Right cardiac atrium (tissue), 5 donors: Measurements from ENCODE around the gene WDR37. TPM values are rescaled to one million over a fixed set of nuclear protein-coding genes. Genes with fewer than 3 reads are reported as not detected.

ENCODE experiments used
- ATAC-seq, 2 donors: fragments of 200-7000 bp; cut with Tn5 transposase; one replicate each; pipeline versions ENCODE4 v1.8.0 to v1.9.1; 2020; ENCODE audit warnings: moderate library complexity in 2 of 2, mild to moderate bottlenecking in 1 of 2
- DNase-seq, 3 donors: peaks; one replicate each; pipeline ENCODE4 v3.0.0-alpha.2; 2020
- H3K27ac ChIP-seq: one replicate; pipeline ENCODE4 v1.5.1; 2013; ENCODE audit warnings: mild to moderate bottlenecking, low read length, control low read depth, moderate library complexity
- H3K27me3 ChIP-seq: one replicate; pipeline ENCODE4 v1.6.1; 2013; ENCODE audit not compliant: control insufficient read depth, insufficient read depth
- H3K4me1 ChIP-seq: one replicate; pipeline ENCODE4 v1.6.1; 2013; ENCODE audit warnings: low read length; ENCODE audit not compliant: control insufficient read depth, insufficient read depth
- H3K4me3 ChIP-seq: one replicate; pipeline ENCODE4 v1.5.1; 2013; ENCODE audit warnings: low read length, control low read depth
- H3K9me3 ChIP-seq: one replicate; pipeline ENCODE4 v1.6.1; 2013; ENCODE audit warnings: low read length; ENCODE audit not compliant: control insufficient read depth
- WGBS: extraction: QIAGEN DNeasy Blood & Tissue Kit; methylation state at CpG from one replicate; pipeline ENCODE4 v1.1.7; 2013; 5-methylcytosine and 5-hydroxymethylcytosine counted together
- intact Hi-C, 4 donors: fragments of 100-400 bp; cut with DNase I; formaldehyde crosslinking; loops; one replicate each; pipeline versions ENCODE4 v1.11.0 to v1.14.0; 2022 to 2023
- polyA plus RNA-seq: library from polyadenylated mRNA; stranded (reverse); fragments of 200-250 nt; gene quantifications from one replicate; pipeline ENCODE4 v1.2.3, GENCODE V29; 2013
- total RNA-seq, 4 donors: library from RNA; stranded (reverse); fragmentation: NEBNext Ultra II Directional; extraction: Animal tissue kit (Norgen Biotek cat#: 25700); gene quantifications; one replicate each; pipeline ENCODE4 v1.2.1, GENCODE V29; 2021
- donor health status: healthy with polysubstance abuse.
- donor health status: DM: no; HTN: yes; CAD: no.
- donor health status: DM: no; HTN: no; CAD: no.
- donor health status: DM: no; HTN: yes; CAD: no; lungs with severe emphysema.
- donor health status: DM: yes; HTN: yes; CAD: no.

WDR37 gene
- total and polyA plus RNA-seq, 5 donors: 9.7 to 35.6 (median 31.9) TPM

- DNase-seq: no peak
- 44% methylated on average over 3 of the region's 3 CpGs for WGBS
- Histone ChIP-seq H3K27me3 (no peaks in the 10 kb centered on the region), H3K4me1 (no peaks in the 10 kb centered on the region), H3K9me3 (no peaks in the 10 kb centered on the region), H3K4me3 (no peak overlapping the region), H3K27ac (no peak overlapping the region)
- intact Hi-C loops: no loop called here
- no peak for ATAC-seq
These were observed 86.4 kb downstream of the WDR37 start for GRCh38 chr10:1142596-1142995.

- Histone ChIP-seq H3K9me3 (no peaks in the 10 kb centered on the region), H3K27me3 (no peaks in the 10 kb centered on the region), H3K27ac (no peak overlapping the region), H3K4me3 (no peak overlapping the region), H3K4me1 (no peaks in the 10 kb centered on the region)
- DNase-seq (no peak), ATAC-seq (no peak)
- WGBS: 61% methylated on average over 5 of the region's 5 CpGs
- intact Hi-C loops: no loop called here
These were observed 91.6 kb downstream of the WDR37 start for GRCh38 chr10:1147810-1148209.

DNA sequence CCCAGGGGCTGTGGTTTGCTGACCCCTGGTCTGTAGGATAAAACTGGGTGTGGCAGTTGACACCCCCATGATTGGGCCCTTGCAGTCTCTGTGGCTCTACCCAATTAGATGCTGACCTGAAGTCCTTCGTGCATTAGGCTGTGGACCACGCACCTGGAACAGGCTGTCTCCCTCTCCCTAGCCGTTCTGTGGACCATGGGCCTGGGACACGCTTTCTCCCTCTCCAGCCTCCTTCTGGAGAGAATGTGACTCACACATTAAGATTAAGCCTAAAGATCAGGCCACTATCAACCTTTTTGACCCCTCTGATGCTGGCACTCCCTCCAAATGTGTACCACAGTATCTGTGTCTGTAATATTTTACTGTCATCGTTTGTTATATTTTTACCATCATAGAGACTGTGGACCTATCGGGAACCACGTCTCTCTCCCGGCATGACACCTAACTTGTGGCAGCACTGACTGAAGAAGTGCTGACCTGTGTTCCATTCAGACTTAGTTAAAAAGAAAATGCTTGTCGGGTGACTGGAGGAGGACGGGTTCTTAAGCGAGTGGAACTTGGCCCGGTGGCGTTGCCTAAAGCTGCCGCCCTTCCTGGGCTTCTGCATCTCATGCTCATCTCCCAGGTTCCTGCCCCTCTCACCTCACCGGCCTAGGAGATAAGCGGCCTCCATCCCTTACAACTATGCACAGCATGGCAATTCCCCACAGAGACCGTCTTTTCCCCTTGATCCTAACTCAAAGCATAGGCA, 92.8 kb downstream of the WDR37 start:
- no peak for DNase-seq
- WGBS: 83% methylated on average over 17 of the region's 17 CpGs
- Histone ChIP-seq H3K4me1 (no peaks in the 10 kb centered on the region), H3K27me3 (no peaks in the 10 kb centered on the region), H3K27ac (no peak overlapping the region), H3K9me3 (no peaks in the 10 kb centered on the region), H3K4me3 (no peak overlapping the region)
- no peak for ATAC-seq
- intact Hi-C loops: no loop called here

GRCh38 chr10:1149793-1150637, 93.8 kb downstream of the WDR37 start:
- DNase-seq: peak in 2 of 3 donors; percentile 42 to 67
- Histone ChIP-seq H3K27me3 (no peaks in the 10 kb centered on the region), H3K27ac (no peak overlapping the region), H3K4me3 (no peak overlapping the region), H3K4me1 (no peaks in the 10 kb centered on the region), H3K9me3 (no peaks in the 10 kb centered on the region)
- intact Hi-C loops: no loop called here
- ATAC-seq: peak; percentile 83 to 89
- 35% methylated on average over 23 of the region's 23 CpGs for WGBS

GRCh38 chr10:1150638-1150955, 94.4 kb downstream of the WDR37 start:
- intact Hi-C loops: no loop called here
- Histone ChIP-seq H3K9me3 (no peaks in the 10 kb centered on the region), H3K27ac (no peak overlapping the region), H3K27me3 (no peaks in the 10 kb centered on the region), H3K4me3 (no peak overlapping the region), H3K4me1 (no peaks in the 10 kb centered on the region)
- peak in 1 of 2 donors; percentile 4 for ATAC-seq
- no peak for DNase-seq
- 86% methylated on average over 13 of the region's 13 CpGs for WGBS

- intact Hi-C loops: no loop called here
- no peak for ATAC-seq
- no peak overlapping the region for H3K27ac ChIP-seq
- 85% methylated on average over 15 of the region's 15 CpGs for WGBS
- no peak for DNase-seq
- no peaks in the 10 kb centered on the region for H3K4me1 ChIP-seq
- no peak overlapping the region for H3K4me3 ChIP-seq
- H3K9me3 ChIP-seq: no peaks in the 10 kb centered on the region
- H3K27me3 ChIP-seq: no peaks in the 10 kb centered on the region
These were observed 95.2 kb downstream of the WDR37 start for GRCh38 chr10:1151076-1152033.

DNA sequence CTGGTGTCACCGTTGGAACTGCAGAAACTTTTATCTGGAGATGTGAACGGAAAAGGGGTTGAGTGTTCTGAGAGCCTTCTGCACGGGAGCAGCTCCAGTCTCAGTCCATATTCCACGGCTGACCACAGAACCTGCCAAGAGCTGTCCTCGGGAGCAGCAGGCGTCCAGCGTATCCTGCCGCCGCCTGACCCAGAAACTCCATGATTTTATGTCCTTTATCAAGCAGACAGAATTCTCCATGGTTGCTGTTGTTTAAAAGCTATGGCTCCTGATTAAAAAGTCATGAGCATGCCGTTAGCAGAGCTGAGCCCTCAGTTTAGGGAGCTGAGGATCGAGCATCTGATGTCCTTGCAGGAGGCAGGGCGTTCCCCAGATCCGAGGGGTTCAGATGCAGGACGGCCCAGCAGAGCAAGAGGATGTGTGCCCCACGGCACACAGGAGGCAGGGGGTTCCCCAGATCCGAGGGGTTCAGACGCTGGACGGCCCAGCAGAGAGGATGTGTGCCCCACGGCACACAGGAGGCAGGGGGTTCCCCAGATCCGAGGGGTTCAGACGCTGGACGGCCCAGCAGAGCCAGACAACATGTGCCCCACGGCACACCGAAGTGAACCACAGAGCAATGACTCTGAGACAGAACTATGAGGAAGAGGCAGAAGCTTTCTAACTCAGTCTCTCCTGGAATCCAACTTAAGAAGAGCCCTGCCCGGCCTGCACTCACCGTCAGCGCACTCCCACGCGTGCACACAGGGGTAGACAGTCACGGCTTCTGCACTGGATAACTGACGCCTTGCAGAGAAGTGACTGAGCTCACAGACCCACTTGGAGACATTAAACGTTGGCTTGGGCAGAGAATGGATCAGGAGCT, 96.4 kb downstream of the WDR37 start:
- no peak overlapping the region for H3K4me3 ChIP-seq
- intact Hi-C loops: no loop called here
- no peak for DNase-seq
- no peak overlapping the region for H3K27ac ChIP-seq
- H3K4me1 ChIP-seq: no peaks in the 10 kb centered on the region
- H3K27me3 ChIP-seq: no peaks in the 10 kb centered on the region
- 79% methylated on average over 32 of the region's 32 CpGs for WGBS
- ATAC-seq: no peak
- H3K9me3 ChIP-seq: no peaks in the 10 kb centered on the region

- H3K4me1 ChIP-seq: no peaks in the 10 kb centered on the region
- ATAC-seq (no peak), DNase-seq (no peak)
- 92% methylated on average over 6 of the region's 6 CpGs for WGBS
- no peaks in the 10 kb centered on the region for H3K9me3 ChIP-seq
- no peak overlapping the region for H3K27ac ChIP-seq
- H3K27me3 ChIP-seq: no peaks in the 10 kb centered on the region
- H3K4me3 ChIP-seq: no peak overlapping the region
- intact Hi-C loops: no loop called here
These were observed 97.1 kb downstream of the WDR37 start for GRCh38 chr10:1153251-1153763.

DNA sequence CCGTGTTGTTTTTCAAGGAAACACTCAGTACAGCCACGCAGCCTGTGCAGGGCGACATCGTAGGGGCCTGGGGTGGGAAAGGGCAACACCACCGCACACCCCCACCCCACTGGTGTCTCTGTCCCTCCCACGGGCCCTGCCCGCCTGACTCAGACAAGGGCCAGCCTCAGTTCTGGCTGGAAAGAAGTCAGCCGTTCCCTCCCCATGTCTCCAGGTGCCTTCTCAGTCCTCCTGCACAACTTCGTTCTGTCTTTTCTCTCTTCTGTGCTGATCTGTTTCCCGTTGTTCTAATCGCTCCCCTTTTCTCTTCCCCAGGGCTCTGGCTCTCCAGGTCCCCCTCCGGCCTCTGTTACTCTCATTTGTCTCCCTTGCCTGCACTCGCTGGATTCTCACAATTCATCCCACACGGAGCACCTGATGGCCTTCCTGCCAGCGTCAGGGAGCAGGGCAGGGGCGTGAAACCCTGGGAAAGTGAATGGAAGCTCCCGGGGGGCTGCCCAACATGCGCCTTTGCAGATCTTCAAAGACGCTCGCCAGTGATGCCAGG, 97.7 kb downstream of the WDR37 start:
- 78% methylated on average over 20 of the region's 20 CpGs for WGBS
- Histone ChIP-seq H3K9me3 (no peaks in the 10 kb centered on the region), H3K4me3 (no peak overlapping the region), H3K27ac (no peak overlapping the region), H3K4me1 (no peaks in the 10 kb centered on the region), H3K27me3 (no peaks in the 10 kb centered on the region)
- ATAC-seq: no peak
- DNase-seq: no peak
- intact Hi-C loops: no loop called here
